ENCODE measurements around the gene IFT57. TPM values are rescaled to one million over a fixed set of nuclear protein-coding genes. Genes with fewer than 3 reads are reported as not detected.

Gene IFT57
- total and polyA plus RNA-seq, 7 donors: 34.4 to 55.0 (median 42.5) TPM

GRCh38 chr3:108184824-108185223 is 37.4 kb downstream of the IFT57 start:
- DNase-seq: no peak
- 96 to 99% methylated on average over 3 of the region's 3 CpGs for WGBS, 2 donors
- Histone ChIP-seq H3K4me3 (no peak overlapping the region), H3K36me3 (peaks cover 0 to 31% (median 5%) of the 10 kb centered on the region in 4 donors), H3K4me1 (peaks cover 0 to 6% (median 3%) of the 10 kb centered on the region in 4 donors), H3K27me3 (no peaks in the 10 kb centered on the region), H3K27ac (no peak overlapping the region), H3K9me3 (peaks cover 0 to 3% (median 0%) of the 10 kb centered on the region in 4 donors)
- TF ChIP-seq POLR2A (IDR thresholded peaks at IDR 0.05) (no peak), CTCF (IDR thresholded peaks at IDR 0.05) (no peak), POLR2AphosphoS5 (IDR thresholded peaks at IDR 0.05) (no peak), EP300 (IDR thresholded peaks at IDR 0.05) (no peak)
- intact Hi-C loops (cut with DNase I): no loop called here

- no peak for DNase-seq
- peaks cover 0 to 3% (median 0%) of the 10 kb centered on the region in 4 donors for H3K9me3 ChIP-seq
- WGBS, 2 donors: 96% methylated on average over 2 of the region's 2 CpGs
- no peak overlapping the region for H3K27ac ChIP-seq
- H3K4me3 ChIP-seq: no peak overlapping the region
- H3K27me3 ChIP-seq: no peaks in the 10 kb centered on the region
- TF ChIP-seq CTCF (IDR thresholded peaks at IDR 0.05): no peak
- no peak for TF ChIP-seq EP300 (IDR thresholded peaks at IDR 0.05)
- no peak for TF ChIP-seq POLR2A (IDR thresholded peaks at IDR 0.05)
- no peak for TF ChIP-seq POLR2AphosphoS5 (IDR thresholded peaks at IDR 0.05)
- intact Hi-C loops (cut with DNase I): no loop called here
- peaks cover 0 to 22% (median 5%) of the 10 kb centered on the region in 4 donors for H3K36me3 ChIP-seq
- H3K4me1 ChIP-seq: peaks cover 0 to 15% (median 4%) of the 10 kb centered on the region in 4 donors
Measured at GRCh38 chr3:108183971-108184370, 38.3 kb downstream of the IFT57 start.

GRCh38 chr3:108183181-108183580 is 39.0 kb downstream of the IFT57 start:
- peaks cover 0 to 3% (median 0%) of the 10 kb centered on the region in 4 donors for H3K9me3 ChIP-seq
- 68 to 77% methylated on average over 1 of the region's 1 CpG for WGBS, 2 donors
- H3K27ac ChIP-seq: no peak overlapping the region
- no peaks in the 10 kb centered on the region for H3K27me3 ChIP-seq
- peaks cover 0 to 21% (median 5%) of the 10 kb centered on the region in 4 donors for H3K36me3 ChIP-seq
- DNase-seq: no peak
- no peak overlapping the region for H3K4me3 ChIP-seq
- peaks cover 0 to 18% (median 4%) of the 10 kb centered on the region in 4 donors for H3K4me1 ChIP-seq
- intact Hi-C loops (cut with DNase I): no loop called here
- TF ChIP-seq CTCF (IDR thresholded peaks at IDR 0.05) (no peak), POLR2AphosphoS5 (IDR thresholded peaks at IDR 0.05) (no peak), EP300 (IDR thresholded peaks at IDR 0.05) (no peak), POLR2A (IDR thresholded peaks at IDR 0.05) (no peak)

GRCh38 chr3:108182339-108182738 is 39.9 kb downstream of the IFT57 start:
- Histone ChIP-seq H3K27me3 (no peaks in the 10 kb centered on the region), H3K36me3 (peaks cover 0 to 17% (median 5%) of the 10 kb centered on the region in 4 donors), H3K4me3 (no peak overlapping the region), H3K4me1 (peaks cover 0 to 18% (median 4%) of the 10 kb centered on the region in 4 donors), H3K27ac (no peak overlapping the region), H3K9me3 (peaks cover 0 to 3% (median 0%) of the 10 kb centered on the region in 4 donors)
- TF ChIP-seq POLR2AphosphoS5 (IDR thresholded peaks at IDR 0.05) (no peak), POLR2A (IDR thresholded peaks at IDR 0.05) (no peak), CTCF (IDR thresholded peaks at IDR 0.05) (no peak), EP300 (IDR thresholded peaks at IDR 0.05) (no peak)
- 72 to 78% methylated on average over 1 of the region's 1 CpG for WGBS, 2 donors
- intact Hi-C loops (cut with DNase I): no loop called here
- DNase-seq: no peak

GRCh38 chr3:108181172-108181571 is 41.1 kb downstream of the IFT57 start:
- TF ChIP-seq POLR2A (IDR thresholded peaks at IDR 0.05) (no peak), CTCF (IDR thresholded peaks at IDR 0.05) (no peak), EP300 (IDR thresholded peaks at IDR 0.05) (no peak), POLR2AphosphoS5 (IDR thresholded peaks at IDR 0.05) (no peak)
- H3K27ac ChIP-seq: no peak overlapping the region
- peaks cover 0 to 17% (median 5%) of the 10 kb centered on the region in 4 donors for H3K36me3 ChIP-seq
- no peaks in the 10 kb centered on the region for H3K27me3 ChIP-seq
- intact Hi-C loops (cut with DNase I): no loop called here
- peaks cover 0 to 3% (median 0%) of the 10 kb centered on the region in 4 donors for H3K9me3 ChIP-seq
- no peak for DNase-seq
- peaks cover 0 to 18% (median 4%) of the 10 kb centered on the region in 4 donors for H3K4me1 ChIP-seq
- H3K4me3 ChIP-seq: no peak overlapping the region
- 29 to 62% methylated on average over 1 of the region's 1 CpG for WGBS, 2 donors
